ENCODE results near the gene CRHR1. TPM values are rescaled to one million over a fixed set of nuclear protein-coding genes. Genes with fewer than 3 reads are reported as not detected.

The CRHR1 gene
- polyA plus RNA-seq, 3 donors, result not detected

GRCh38 chr17:45825792-45826191 is 41.7 kb downstream of the CRHR1 start:
- Histone ChIP-seq H4K20me1 (ENCODE audit: insufficient read depth, low read length) (no peaks in the 10 kb centered on the region), H3K4me2 (replicated peaks; ENCODE audit: extremely low read depth, low read length, poor library complexity, severe bottlenecking) (no peak overlapping the region), H3K9ac (ENCODE audit: insufficient read depth, low read length, poor library complexity, severe bottlenecking) (no peak overlapping the region), H3K79me2 (ENCODE audit: insufficient read depth, low read length) (no peaks in the 10 kb centered on the region), H3K9me3 (replicated peaks in 1 of 2; ENCODE audit: control insufficient read depth in 1 of 2, insufficient read depth in 1 of 2, low read length in 2 of 2) (no peaks in the 10 kb centered on the region), H2AFZ (ENCODE audit: insufficient read depth, low read depth, low read length, poor library complexity, severe bottlenecking) (no peak overlapping the region), H3K27ac (ENCODE audit: low read depth in 1 of 2, low read length in 2 of 2) (no peak overlapping the region), H3K4me3 (replicated peaks in 1 of 3; ENCODE audit: low read depth in 2 of 3, low read length in 3 of 3) (no peak overlapping the region), H3K4me1 (ENCODE audit: control insufficient read depth in 1 of 2, insufficient read depth in 2 of 2, low read length in 2 of 2) (no peaks in the 10 kb centered on the region), H3K27me3 (ENCODE audit: control insufficient read depth in 2 of 2, insufficient read depth in 2 of 2, low read length in 2 of 2) (peaks cover 0 to 3% of the 10 kb centered on the region in 2 donors), H3K36me3 (replicated peaks in 1 of 2; ENCODE audit: control insufficient read depth in 1 of 2, insufficient read depth in 2 of 2, low read length in 2 of 2) (no peaks in the 10 kb centered on the region)
- Mint-ChIP-seq H3K36me3 (no peaks in the 10 kb centered on the region), H3K4me1 (no peaks in the 10 kb centered on the region), H3K27me3 (ENCODE audit: low read depth in 3 of 3) (peaks cover 4 to 17% (median 14%) of the 10 kb centered on the region in 3 donors), H3K4me3 (no peak overlapping the region), H3K27ac (no peak overlapping the region), H3K9me3 (peaks cover 0 to 2% (median 0%) of the 10 kb centered on the region in 7 donors)
- intact Hi-C loops (cut with micrococcal nuclease), result no loop called here
- 97% methylated on average over 13 of the region's 14 CpGs for WGBS (ENCODE audit: insufficient coverage)
- no peak for TF ChIP-seq CTCF (IDR thresholded peaks at IDR 0.05)
- DNase-seq, result no peak

- H3K79me2 ChIP-seq (ENCODE audit: insufficient read depth, low read length), result no peaks in the 10 kb centered on the region
- no peaks in the 10 kb centered on the region for H3K9me3 ChIP-seq (replicated peaks in 1 of 2; ENCODE audit: control insufficient read depth in 1 of 2, insufficient read depth in 1 of 2, low read length in 2 of 2)
- Mint-ChIP-seq H3K4me3 (no peak overlapping the region), H3K9me3 (peaks cover 0 to 2% (median 0%) of the 10 kb centered on the region in 7 donors), H3K36me3 (no peaks in the 10 kb centered on the region), H3K27me3 (ENCODE audit: low read depth in 3 of 3) (peaks cover 5 to 15% (median 11%) of the 10 kb centered on the region in 3 donors), H3K4me1 (no peaks in the 10 kb centered on the region), H3K27ac (no peak overlapping the region)
- H3K36me3 ChIP-seq (replicated peaks in 1 of 2; ENCODE audit: control insufficient read depth in 1 of 2, insufficient read depth in 2 of 2, low read length in 2 of 2), result no peaks in the 10 kb centered on the region
- H3K4me1 ChIP-seq (ENCODE audit: control insufficient read depth in 1 of 2, insufficient read depth in 2 of 2, low read length in 2 of 2), result no peaks in the 10 kb centered on the region
- H4K20me1 ChIP-seq (ENCODE audit: insufficient read depth, low read length), result no peaks in the 10 kb centered on the region
- no peak for DNase-seq
- no peak overlapping the region for H3K27ac ChIP-seq (ENCODE audit: low read depth in 1 of 2, low read length in 2 of 2)
- H3K4me2 ChIP-seq (replicated peaks; ENCODE audit: extremely low read depth, low read length, poor library complexity, severe bottlenecking), result no peak overlapping the region
- no peak overlapping the region for H3K4me3 ChIP-seq (replicated peaks in 1 of 3; ENCODE audit: low read depth in 2 of 3, low read length in 3 of 3)
- H3K9ac ChIP-seq (ENCODE audit: insufficient read depth, low read length, poor library complexity, severe bottlenecking), result no peak overlapping the region
- H2AFZ ChIP-seq (ENCODE audit: insufficient read depth, low read depth, low read length, poor library complexity, severe bottlenecking), result no peak overlapping the region
- TF ChIP-seq CTCF (IDR thresholded peaks at IDR 0.05), result no peak
- WGBS (ENCODE audit: insufficient coverage), result 91% methylated on average over 14 of the region's 16 CpGs
- peaks cover 0 to 3% of the 10 kb centered on the region in 2 donors for H3K27me3 ChIP-seq (ENCODE audit: control insufficient read depth in 2 of 2, insufficient read depth in 2 of 2, low read length in 2 of 2)
- intact Hi-C loops (cut with micrococcal nuclease), result no loop called here
These were observed 42.9 kb downstream of the CRHR1 start for GRCh38 chr17:45826919-45827588.

All from CD14-positive monocyte (primary cell).